ENCODE results near the gene LLGL1.

The LLGL1 gene

GRCh38 chr17:18278867-18279266 is 53.4 kb downstream of the LLGL1 start:
- DNase-seq: no peak

GRCh38 chr17:18280249-18280648 is 54.8 kb downstream of the LLGL1 start:
- DNase-seq: no peak

GRCh38 chr17:18280766-18281371 is 55.4 kb downstream of the LLGL1 start:
- no peak for DNase-seq

- DNase-seq: no peak
Observed at GRCh38 chr17:18281788-18282187, 56.4 kb downstream of the LLGL1 start.

GRCh38 chr17:18285296-18285695 is 59.9 kb downstream of the LLGL1 start:
- no peak for DNase-seq

- DNase-seq: no peak
Observed at GRCh38 chr17:18291718-18292540, 66.5 kb downstream of the LLGL1 start.
